Measurements from ENCODE around the gene PKDCC.

The PKDCC gene

DNA sequence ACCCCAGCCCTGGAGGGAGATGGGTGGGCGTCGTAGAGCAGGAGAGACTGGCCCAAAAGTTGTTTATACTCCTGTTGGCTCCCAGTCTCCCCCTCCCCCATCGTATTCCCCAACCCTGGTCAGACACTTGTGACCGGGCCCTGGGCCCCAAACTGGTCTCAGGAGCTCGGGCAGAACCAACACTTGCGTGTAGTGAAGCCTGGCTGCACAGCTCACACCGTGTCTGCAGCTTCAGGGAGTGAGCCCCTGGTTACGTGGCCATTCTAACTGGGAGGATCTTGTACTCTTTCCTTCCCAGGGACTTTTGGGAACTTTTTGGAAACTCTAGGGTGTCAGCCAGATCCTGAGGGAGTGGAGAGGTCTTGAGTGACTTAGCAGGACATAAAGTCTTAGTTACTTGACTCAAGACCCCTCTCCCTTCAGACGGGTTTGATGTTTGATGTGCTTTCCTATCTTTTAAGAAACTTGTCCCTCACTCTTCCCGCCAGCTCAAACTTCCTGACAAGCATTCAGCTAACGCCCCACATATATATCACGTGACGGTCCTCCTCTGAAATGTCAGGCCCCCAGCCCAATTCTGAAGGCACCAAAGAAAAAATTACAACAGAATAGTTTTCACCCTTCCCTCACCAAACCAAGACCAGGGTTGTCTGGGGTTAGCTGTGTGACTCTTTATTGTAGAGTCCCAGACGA, 2.3 kb downstream of the PKDCC start:
- no peak for DNase-seq

DNA sequence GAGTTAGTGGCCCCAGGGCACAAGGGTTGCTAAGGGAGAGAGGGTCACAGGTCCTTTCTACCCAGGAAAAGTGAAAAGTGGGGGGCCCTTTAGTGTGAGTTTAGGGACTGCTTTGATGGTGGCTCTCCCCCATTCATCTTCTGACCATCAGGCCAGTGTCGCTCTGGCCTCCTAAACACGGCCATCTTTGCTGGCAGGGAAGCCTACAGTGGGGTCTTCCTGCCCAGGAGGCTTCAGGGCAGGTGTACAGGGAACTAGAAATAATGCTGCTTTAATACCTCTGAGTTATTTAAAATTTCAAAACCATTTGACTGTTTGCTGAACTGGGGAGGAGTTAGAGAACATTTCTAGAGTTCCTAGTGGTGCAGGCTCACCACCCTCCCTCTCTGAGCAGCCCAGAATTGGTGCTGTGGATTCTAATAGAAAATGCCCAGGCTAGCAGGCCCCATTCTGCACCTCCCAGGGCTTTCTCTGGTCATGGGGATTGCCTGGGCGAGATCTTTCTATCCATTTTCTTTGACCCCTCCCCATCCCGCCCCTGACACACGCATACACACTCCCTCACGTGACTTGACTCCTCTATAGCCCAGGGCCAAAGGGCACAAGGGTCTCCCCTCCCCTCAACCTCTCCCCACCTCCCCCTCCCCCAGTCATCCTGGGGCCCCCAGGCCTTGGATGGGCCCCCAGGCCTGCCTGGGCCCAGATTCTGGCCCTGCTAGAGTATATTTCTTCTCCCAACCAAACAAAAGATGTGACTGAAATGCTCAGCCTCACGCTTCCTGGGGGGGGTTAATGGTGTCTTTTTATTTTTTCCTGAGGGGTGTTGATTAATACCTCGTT, 3.1 kb downstream of the PKDCC start:
- no peak for DNase-seq

- DNase-seq, result no peak
Measured at GRCh38 chr2:42051543-42052235, 3.9 kb downstream of the PKDCC start.

GRCh38 chr2:42052702-42053481, 5.1 kb downstream of the PKDCC start:
- no peak for DNase-seq

GRCh38 chr2:42053482-42053790, 5.6 kb downstream of the PKDCC start:
- no peak for DNase-seq

DNA sequence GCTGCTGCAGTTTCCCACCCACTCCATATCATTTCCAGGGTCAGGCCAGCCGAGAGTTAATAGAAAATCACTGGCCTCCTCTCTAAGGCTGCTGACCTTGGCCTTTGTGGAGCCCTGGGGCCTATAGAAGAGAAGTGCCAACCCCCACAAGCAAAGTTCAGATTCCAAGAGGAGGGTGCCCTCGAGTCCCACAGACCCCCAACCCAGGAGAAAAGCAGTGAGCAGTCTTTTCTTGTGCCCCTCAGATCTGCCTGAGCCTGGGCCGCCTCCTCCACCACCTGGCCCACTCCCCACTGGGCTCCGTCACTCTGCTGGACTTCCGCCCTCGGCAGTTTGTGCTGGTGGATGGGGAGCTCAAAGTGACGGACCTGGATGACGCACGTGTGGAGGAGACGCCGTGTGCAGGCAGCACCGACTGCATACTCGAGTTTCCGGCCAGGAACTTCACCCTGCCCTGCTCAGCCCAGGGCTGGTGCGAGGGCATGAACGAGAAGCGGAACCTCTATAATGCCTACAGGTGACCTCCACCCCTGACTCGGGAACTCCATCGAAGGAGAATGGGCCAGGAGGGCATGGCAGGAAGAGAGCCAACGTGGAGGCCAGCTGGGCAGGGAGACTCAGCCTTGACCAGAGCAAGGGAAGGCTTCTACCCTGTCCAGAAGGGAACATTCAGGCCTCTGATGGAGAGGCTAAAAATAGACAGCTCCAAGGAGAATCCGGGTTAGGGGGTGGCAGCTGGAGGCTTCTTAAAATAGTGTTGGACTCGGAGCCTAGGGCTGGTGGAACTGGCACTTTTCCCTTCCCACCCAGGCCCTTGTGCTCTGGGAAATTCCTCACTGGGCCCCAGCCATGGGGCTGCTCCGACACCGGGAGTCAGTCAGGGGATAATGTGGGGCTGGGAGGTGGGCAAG, 6.2 kb downstream of the PKDCC start:
- no peak for DNase-seq

- DNase-seq, result no peak
Measured at GRCh38 chr2:42054714-42055430, 7.1 kb downstream of the PKDCC start.

DNA sequence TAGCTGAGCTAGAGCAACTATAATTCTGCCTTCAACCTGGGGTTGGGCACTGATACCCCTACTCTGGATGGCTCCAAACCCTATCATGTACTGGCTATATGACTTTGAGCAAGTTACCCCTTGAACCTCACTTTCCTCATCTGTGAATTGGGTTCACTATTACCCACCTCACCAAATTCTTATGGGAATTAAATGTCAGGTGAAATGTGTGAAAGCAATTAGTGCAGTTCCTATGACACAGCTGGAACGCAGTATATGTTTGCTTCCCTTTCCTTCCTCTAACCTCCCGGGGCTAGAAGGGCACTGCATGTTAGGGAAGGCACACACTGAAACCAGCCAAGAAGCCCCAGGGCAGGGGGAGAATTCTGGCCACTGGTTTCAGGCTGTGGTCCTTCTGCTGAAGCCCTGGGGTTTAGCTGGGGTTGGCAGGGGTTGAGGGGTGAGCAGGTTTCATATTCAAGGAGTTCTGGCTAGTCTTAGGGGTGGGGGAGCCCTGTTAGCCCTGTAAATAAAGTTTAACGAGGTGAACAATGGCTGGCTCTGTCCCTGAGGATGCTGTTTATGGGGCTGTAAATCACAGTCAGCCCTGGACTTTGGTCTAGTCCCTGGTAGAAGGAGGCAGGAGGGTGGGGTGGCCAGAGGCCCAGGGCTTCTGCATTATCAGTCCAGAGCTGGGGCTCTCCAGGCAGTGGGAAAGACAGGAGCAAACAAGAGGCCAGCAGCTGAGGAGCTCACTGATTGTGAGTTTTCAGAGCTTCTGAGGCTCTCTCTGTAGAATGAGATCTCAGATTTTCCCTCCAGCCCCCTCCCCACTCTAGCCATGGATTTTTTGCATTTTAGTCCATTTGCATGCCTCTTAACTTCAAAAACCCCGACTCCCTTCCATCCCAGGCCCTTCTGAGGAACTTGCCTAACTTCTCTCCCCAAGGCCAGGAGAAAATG, 8.0 kb downstream of the PKDCC start:
- no peak for DNase-seq

- DNase-seq, result no peak
Measured at GRCh38 chr2:42057159-42057901, 9.5 kb downstream of the PKDCC start.

GRCh38 chr2:42057902-42058450, 10.2 kb downstream of the PKDCC start:
- DNase-seq, result no peak

DNA sequence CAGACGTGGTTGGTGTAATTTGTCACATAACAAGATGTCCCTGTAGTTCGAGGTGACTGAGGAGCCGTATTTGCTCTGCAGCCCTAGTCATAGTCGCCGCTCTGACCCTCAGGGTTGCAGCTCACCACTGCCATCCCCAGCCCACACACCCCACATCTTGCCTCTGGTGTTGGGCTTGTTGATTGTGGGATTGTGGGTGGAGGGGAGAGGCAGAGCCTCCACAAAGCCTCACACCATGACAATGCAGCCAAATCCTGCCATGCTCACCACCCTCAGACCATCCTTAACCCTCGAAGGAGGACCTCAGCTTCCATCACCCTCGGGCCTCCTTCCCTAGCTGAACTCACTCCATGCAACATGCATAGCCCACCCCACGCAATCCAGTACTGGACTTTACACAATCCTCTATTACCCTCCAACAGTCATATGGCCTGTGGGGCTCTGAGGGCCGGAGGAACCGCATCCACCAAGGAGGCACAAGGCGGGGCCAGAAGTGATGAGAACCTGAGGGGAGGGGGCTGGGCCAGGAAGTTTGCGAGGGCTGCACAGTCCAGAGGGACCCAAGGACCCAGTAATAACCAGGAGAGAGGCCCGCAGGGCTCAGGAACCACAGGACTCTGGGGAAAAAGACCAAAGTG, 11.6 kb downstream of the PKDCC start:
- no peak for DNase-seq

- no peak for DNase-seq
Measured at GRCh38 chr2:42060028-42060427, 12.2 kb downstream of the PKDCC start.

GRCh38 chr2:42060718-42061619, 13.1 kb downstream of the PKDCC start:
- DNase-seq, result no peak

GRCh38 chr2:42061839-42062238, 14.0 kb downstream of the PKDCC start:
- DNase-seq, result no peak

GRCh38 chr2:42063431-42064171, 15.8 kb downstream of the PKDCC start:
- no peak for DNase-seq

GRCh38 chr2:42064417-42064942, 16.7 kb downstream of the PKDCC start:
- DNase-seq, result no peak

Data from activated CD4-positive, CD25-positive, alpha-beta regulatory T cell (primary cell).